OCI-LY3 (cell line): ENCODE data around the gene FGG.

Source experiments
- EZH2phosphoT487 ChIP-seq: fragments of 200-600 bp; shearing (Covaris generic); IDR thresholded peaks from 2 replicates; pipeline ENCODE4 v1.6.1; 2018; ENCODE audit warnings: antibody characterized with exemption, mixed run types, low read depth
- TF ChIP-seq, protein P1 (sequence below): fragments of 200-600, 300-600 bp; sonication (generic); IDR thresholded peaks from 2 replicates; pipeline ENCODE4 v1.5.1; 2014; ENCODE audit warnings: antibody characterized with exemption, low read length, low read depth

DNA sequence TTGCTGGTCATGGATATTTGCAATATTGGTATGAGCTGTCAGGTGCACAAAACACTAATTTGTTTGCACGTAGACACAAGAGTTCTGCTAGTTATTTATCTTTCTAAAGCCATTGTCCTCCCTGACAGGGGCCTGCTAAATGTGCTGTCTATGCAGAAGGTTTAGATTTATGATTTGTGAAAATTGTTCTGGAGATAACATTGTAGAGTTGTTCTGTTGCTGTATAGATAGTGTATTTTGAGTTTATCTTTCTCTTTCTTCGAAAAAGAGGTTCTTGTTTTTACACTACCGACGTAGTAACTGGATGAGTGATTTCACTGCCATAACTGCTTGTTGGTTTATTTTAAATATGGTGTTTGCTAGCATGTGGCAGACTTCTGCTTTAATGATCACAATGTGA is 28.5 kb upstream of the FGG start:
- TF ChIP-seq, protein P1, sequence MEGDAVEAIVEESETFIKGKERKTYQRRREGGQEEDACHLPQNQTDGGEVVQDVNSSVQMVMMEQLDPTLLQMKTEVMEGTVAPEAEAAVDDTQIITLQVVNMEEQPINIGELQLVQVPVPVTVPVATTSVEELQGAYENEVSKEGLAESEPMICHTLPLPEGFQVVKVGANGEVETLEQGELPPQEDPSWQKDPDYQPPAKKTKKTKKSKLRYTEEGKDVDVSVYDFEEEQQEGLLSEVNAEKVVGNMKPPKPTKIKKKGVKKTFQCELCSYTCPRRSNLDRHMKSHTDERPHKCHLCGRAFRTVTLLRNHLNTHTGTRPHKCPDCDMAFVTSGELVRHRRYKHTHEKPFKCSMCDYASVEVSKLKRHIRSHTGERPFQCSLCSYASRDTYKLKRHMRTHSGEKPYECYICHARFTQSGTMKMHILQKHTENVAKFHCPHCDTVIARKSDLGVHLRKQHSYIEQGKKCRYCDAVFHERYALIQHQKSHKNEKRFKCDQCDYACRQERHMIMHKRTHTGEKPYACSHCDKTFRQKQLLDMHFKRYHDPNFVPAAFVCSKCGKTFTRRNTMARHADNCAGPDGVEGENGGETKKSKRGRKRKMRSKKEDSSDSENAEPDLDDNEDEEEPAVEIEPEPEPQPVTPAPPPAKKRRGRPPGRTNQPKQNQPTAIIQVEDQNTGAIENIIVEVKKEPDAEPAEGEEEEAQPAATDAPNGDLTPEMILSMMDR, result no peak
- TF ChIP-seq EZH2phosphoT487, result no peak
